22Rv1 (cell line): ENCODE results near the gene RPUSD3.
A peak's percentile ranks its signal among the peaks of the same experiment; 100 is the strongest.

ENCODE experiments used
- H3K27ac ChIP-seq: fragments of 450-650 bp; 2 replicates; pipeline ENCODE4 v1.5.1; 2017
- CTCF ChIP-seq: fragments of 450-650 bp; IDR thresholded peaks from 2 replicates; pipeline ENCODE4 v1.5.1; 2017; ENCODE audit warnings: mild to moderate bottlenecking
- ZFX ChIP-seq: fragments of 450-650 bp; IDR thresholded peaks from 2 replicates; pipeline ENCODE4 v1.6.1; 2017; ENCODE audit warnings: antibody characterized with exemption, borderline replicate concordance

The RPUSD3 gene

GRCh38 chr3:9792405-9793160 is 51.2 kb downstream of the RPUSD3 start, which contains the start of the genes ARPC4 and TADA3:
ARPC4 (plus strand) TSS chr3:9793082; CDS start chr3:9793122, 40 bp downstream.
TADA3 (minus strand) TSS chr3:9792473; CDS start chr3:9791466, 1,007 bp downstream.
- peak within 1 kb of the TSS; percentile 92 for H3K27ac ChIP-seq
- TF ChIP-seq CTCF (no peak), ZFX (no peak)

GRCh38 chr3:9791790-9792404 is 51.9 kb downstream of the RPUSD3 start:
- peak overlapping the region; percentile 92 for H3K27ac ChIP-seq
- TF ChIP-seq CTCF = no peak
- TF ChIP-seq ZFX = no peak

DNA sequence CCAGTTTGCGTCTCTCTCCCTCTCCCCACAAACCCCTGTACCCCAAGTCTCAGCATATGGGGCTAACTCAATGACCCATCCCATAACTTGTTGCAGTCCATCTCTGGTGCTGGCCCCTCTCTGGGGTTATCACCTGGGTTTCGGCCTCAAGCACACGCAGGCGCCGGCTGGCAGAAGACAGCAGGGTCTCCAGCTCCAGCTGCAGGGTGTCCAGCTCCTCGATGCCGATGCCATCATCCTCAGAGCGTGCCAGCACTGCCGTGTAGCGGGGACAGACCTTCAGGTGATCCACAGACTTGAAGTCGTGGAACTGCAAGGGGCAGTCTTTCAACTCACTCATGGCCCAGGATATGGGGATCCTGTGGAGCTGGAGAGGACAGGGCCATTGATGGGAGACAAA is 52.7 kb downstream of the RPUSD3 start:
- peak overlapping the region; percentile 92; the same call in 1 of the 2 replicates for H3K27ac ChIP-seq
- no peak for TF ChIP-seq ZFX
- TF ChIP-seq CTCF = no peak
